SU-DHL-6 (cell line): ENCODE results near the gene MON2.

ENCODE experiments used
- EZH2phosphoT487 ChIP-seq: fragments of 200-600 bp; sonication (generic), shearing (Covaris generic); conservative IDR thresholded peaks from 2 replicates; pipeline ENCODE4 v1.6.1; 2018; ENCODE audit warnings: mild to moderate bottlenecking, antibody characterized with exemption, low read length, moderate library complexity, mixed read lengths
- TF ChIP-seq, protein P1 (sequence below): fragments of 200-600 bp; sonication (generic); IDR thresholded peaks from one replicate; pipeline ENCODE4 v1.5.1; 2017; ENCODE audit warnings: antibody characterized with exemption, mild to moderate bottlenecking, low read length, moderate library complexity; ENCODE audit not compliant: insufficient read depth, poor library complexity, severe bottlenecking

GRCh38 chr12:62481843-62482540, 15.4 kb downstream of the MON2 start:
- TF ChIP-seq, protein P1, sequence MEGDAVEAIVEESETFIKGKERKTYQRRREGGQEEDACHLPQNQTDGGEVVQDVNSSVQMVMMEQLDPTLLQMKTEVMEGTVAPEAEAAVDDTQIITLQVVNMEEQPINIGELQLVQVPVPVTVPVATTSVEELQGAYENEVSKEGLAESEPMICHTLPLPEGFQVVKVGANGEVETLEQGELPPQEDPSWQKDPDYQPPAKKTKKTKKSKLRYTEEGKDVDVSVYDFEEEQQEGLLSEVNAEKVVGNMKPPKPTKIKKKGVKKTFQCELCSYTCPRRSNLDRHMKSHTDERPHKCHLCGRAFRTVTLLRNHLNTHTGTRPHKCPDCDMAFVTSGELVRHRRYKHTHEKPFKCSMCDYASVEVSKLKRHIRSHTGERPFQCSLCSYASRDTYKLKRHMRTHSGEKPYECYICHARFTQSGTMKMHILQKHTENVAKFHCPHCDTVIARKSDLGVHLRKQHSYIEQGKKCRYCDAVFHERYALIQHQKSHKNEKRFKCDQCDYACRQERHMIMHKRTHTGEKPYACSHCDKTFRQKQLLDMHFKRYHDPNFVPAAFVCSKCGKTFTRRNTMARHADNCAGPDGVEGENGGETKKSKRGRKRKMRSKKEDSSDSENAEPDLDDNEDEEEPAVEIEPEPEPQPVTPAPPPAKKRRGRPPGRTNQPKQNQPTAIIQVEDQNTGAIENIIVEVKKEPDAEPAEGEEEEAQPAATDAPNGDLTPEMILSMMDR: no peak
- TF ChIP-seq EZH2phosphoT487: no peak
